ENCODE data around the gene CEACAM4.
"Not testable (repeated sequence)": the region's sequence is repeated elsewhere in the genome, so short reads cannot be mapped to it uniquely, and the experiment has no call there.

CEACAM4 gene

GRCh38 chr19:41582577-41583182 lies 44.2 kb downstream of the CEACAM4 start:
- not testable (repeated sequence) for DNase-seq

- DNase-seq, result not testable (repeated sequence)
Observed at GRCh38 chr19:41581068-41581467, 45.8 kb downstream of the CEACAM4 start.

GRCh38 chr19:41578886-41579285 lies 48.0 kb downstream of the CEACAM4 start:
- DNase-seq, result no peak

DNA sequence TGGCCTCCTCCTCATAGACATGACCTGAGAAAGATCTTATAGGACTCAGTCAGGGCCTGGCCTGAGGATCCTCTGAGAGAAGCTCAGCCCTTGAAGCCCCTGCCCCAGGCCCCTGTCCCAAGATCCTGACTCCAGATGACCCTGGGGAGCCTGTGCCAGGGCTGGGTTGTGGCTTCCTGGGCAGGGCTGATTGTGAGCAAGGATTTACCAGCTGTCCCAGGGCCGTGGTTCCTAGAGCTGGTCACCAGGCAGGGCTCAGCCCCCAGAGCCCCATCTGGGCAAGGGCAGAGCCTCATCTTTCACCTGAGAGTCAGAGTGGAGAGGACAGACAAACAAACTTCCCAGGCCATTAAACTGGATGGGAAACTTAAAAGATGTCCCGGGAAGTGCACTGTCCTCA lies 49.0 kb downstream of the CEACAM4 start:
- DNase-seq, result no peak

DNA sequence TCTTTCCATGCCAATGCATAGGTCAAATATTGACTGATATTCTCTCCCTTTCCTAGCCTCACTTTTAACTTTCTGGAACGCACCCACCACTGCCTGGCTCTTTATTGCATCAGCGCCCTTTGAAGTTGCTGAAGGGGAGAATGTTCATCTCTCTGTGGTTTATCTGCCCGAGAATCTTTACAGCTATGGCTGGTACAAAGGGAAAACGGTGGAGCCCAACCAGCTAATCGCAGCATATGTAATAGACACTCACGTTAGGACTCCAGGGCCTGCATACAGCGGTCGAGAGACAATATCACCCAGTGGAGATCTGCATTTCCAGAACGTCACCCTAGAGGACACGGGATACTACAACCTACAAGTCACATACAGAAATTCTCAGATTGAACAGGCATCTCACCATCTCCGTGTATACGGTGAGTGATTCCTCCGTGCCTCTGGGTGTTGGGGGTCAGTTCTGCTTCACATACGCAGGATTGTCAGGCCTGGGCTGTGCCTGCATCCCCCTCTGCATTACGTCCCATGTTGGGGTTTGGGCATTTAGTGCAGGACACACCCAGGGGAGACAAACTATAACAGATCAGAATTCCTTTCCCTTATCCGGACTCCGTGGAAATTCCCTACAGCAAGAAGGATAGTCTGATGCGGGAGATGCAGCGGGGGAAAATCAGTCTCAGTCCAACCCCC lies 49.6 kb downstream of the CEACAM4 start:
- DNase-seq, result no peak

DNA sequence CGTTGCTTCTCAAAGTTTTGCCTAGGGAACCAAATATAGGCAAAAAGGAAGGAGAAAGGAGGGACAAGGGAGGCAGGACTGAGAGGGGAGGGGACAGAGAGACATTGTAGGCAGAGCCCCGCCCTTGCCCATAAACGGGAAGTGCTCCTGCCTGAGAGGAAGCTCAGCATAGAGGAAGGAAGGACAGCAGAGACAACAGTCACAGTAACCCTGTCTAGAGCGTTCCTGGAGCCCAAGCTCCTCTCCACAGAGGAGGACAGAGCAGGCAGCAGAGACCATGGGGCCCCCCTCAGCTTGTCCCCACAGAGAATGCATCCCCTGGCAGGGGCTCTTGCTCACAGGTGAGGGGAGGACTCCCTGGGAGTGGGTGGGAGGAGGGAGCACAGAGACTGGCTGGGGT lies 50.9 kb downstream of the CEACAM4 start, which contains the start of gene CEACAM21:
Gene CEACAM21 (plus strand): TSS at position 169 of the 400 bp plus-strand sequence. CDS start 109 bp downstream, at position 278.
- DNase-seq, result peak; percentile 28

DNA sequence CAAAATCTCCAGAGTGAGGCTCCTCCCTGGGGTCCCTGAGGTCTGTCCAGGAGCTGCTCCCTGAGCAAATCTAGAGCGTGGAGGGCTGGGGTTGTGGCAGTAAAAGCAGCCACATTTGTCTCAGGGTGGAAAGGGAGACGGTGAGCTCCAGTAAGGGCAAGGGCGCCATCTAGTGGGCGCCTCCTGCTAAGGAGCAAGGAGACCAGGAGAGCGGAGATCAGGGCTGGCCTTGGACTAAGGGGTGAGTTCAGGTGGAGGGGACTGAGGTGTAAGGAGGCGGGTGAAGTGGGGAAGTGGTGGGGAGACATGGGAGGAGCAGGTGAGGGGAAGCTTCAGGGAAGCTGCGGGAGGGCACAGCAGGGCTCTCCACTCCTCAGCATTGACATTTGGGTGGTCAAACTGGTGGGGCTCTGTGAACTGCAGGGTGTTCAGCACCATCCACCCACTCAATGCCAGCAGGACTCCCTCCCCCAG lies 56.2 kb downstream of the CEACAM4 start:
- DNase-seq, result peak; percentile 29

DNA sequence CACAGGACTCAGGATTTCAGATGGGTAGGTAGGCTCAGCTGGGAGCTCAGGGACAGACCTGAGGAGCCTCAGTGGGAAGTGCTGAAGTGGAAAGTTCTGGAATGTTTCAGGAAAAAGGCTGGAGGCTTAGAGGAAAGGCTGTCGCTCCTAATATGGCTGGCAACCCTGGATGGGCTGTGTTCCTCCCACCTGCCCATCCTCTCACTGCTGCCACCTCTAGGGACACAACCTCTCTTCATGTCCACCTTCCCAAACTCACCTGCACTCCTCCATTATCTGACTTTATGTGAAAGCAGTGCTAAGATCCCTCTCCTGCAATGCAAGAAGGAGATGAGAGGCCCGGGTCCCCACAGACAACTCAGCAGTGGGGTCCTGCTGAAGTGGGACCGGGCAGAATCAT lies 56.7 kb downstream of the CEACAM4 start:
- no peak for DNase-seq

GRCh38 chr19:41569481-41570150 lies 57.3 kb downstream of the CEACAM4 start:
- DNase-seq, result no peak
